Stomach smooth muscle (tissue), 2 donors: Measurements from ENCODE around the gene LTBP1.

ENCODE experiments used
- H3K27ac ChIP-seq: one replicate; pipeline ENCODE4 v1.7.0; 2013; ENCODE audit warnings: mild to moderate bottlenecking, low read length, inconsistent platforms
- H3K27me3 ChIP-seq, 2 donors: one replicate each; pipeline ENCODE4 v1.7.0; 2013; ENCODE audit warnings: low read length in 2 of 2; ENCODE audit not compliant: insufficient read depth in 2 of 2, control insufficient read depth in 1 of 2
- H3K36me3 ChIP-seq, 2 donors: one replicate each; pipeline ENCODE4 v1.7.0; 2013; ENCODE audit warnings: low read length in 2 of 2; ENCODE audit not compliant: control insufficient read depth in 2 of 2, insufficient read depth in 2 of 2
- H3K4me1 ChIP-seq: one replicate; pipeline ENCODE4 v1.7.0; 2013; ENCODE audit warnings: low read length; ENCODE audit not compliant: control insufficient read depth, insufficient read depth
- H3K4me3 ChIP-seq, 2 donors: one replicate each; pipeline ENCODE4 v1.7.0; 2013; ENCODE audit warnings: low read length in 2 of 2
- H3K9ac ChIP-seq, 2 donors: one replicate each; pipeline ENCODE4 v1.7.0; 2013; ENCODE audit warnings: low read length in 2 of 2, mild to moderate bottlenecking in 1 of 2
- H3K9me3 ChIP-seq, 2 donors: one replicate each; pipeline ENCODE4 v1.7.0; 2013; ENCODE audit warnings: low read length in 2 of 2; ENCODE audit not compliant: control insufficient read depth in 2 of 2
- donor health status: healthy.
- donor health status: Pancreatic carcinoma.

The LTBP1 gene

GRCh38 chr2:33195891-33196290, 249.1 kb downstream of the LTBP1 start:
- Histone ChIP-seq H3K36me3 (peaks cover 0 to 9% of the 10 kb centered on the region in 2 donors), H3K4me1 (no peaks in the 10 kb centered on the region), H3K9me3 (no peaks in the 10 kb centered on the region), H3K9ac (no peak overlapping the region), H3K27me3 (no peaks in the 10 kb centered on the region), H3K4me3 (no peak overlapping the region), H3K27ac (no peak overlapping the region)

- Histone ChIP-seq H3K27ac (no peak overlapping the region), H3K4me1 (peaks cover 1% of the 10 kb centered on the region), H3K4me3 (no peak overlapping the region), H3K9ac (no peak overlapping the region), H3K9me3 (no peaks in the 10 kb centered on the region), H3K27me3 (no peaks in the 10 kb centered on the region), H3K36me3 (peaks cover 0 to 9% of the 10 kb centered on the region in 2 donors)
Measured at GRCh38 chr2:33196700-33197099, 249.9 kb downstream of the LTBP1 start.

GRCh38 chr2:33197198-33197938, 250.6 kb downstream of the LTBP1 start:
- H3K4me1 ChIP-seq: peaks cover 7% of the 10 kb centered on the region
- no peaks in the 10 kb centered on the region for H3K9me3 ChIP-seq
- H3K9ac ChIP-seq: no peak overlapping the region
- no peak overlapping the region for H3K4me3 ChIP-seq
- no peak overlapping the region for H3K27ac ChIP-seq
- H3K27me3 ChIP-seq: no peaks in the 10 kb centered on the region
- peaks cover 0 to 9% of the 10 kb centered on the region in 2 donors for H3K36me3 ChIP-seq

GRCh38 chr2:33202641-33203522, 256.1 kb downstream of the LTBP1 start:
- Histone ChIP-seq H3K4me1 (peaks cover 18% of the 10 kb centered on the region), H3K27ac (peak overlapping the region; percentile 24), H3K9ac (no peak overlapping the region), H3K36me3 (no peaks in the 10 kb centered on the region), H3K4me3 (no peak overlapping the region), H3K9me3 (no peaks in the 10 kb centered on the region), H3K27me3 (no peaks in the 10 kb centered on the region)

GRCh38 chr2:33204945-33205344, 258.2 kb downstream of the LTBP1 start:
- H3K27ac ChIP-seq: no peak overlapping the region
- H3K4me3 ChIP-seq: no peak overlapping the region
- H3K9ac ChIP-seq: no peak overlapping the region
- peaks cover 18% of the 10 kb centered on the region for H3K4me1 ChIP-seq
- no peaks in the 10 kb centered on the region for H3K9me3 ChIP-seq
- no peaks in the 10 kb centered on the region for H3K27me3 ChIP-seq
- H3K36me3 ChIP-seq: no peaks in the 10 kb centered on the region

GRCh38 chr2:33205693-33206434, 259.1 kb downstream of the LTBP1 start:
- Histone ChIP-seq H3K27ac (peak overlapping the region; percentile 11), H3K9me3 (no peaks in the 10 kb centered on the region), H3K4me3 (no peak overlapping the region), H3K4me1 (peaks cover 23% of the 10 kb centered on the region), H3K27me3 (no peaks in the 10 kb centered on the region), H3K9ac (no peak overlapping the region), H3K36me3 (no peaks in the 10 kb centered on the region)

GRCh38 chr2:33207151-33207740, 260.5 kb downstream of the LTBP1 start:
- no peaks in the 10 kb centered on the region for H3K36me3 ChIP-seq
- no peak overlapping the region for H3K4me3 ChIP-seq
- no peak overlapping the region for H3K27ac ChIP-seq
- H3K9ac ChIP-seq: no peak overlapping the region
- no peaks in the 10 kb centered on the region for H3K27me3 ChIP-seq
- peaks cover 22% of the 10 kb centered on the region for H3K4me1 ChIP-seq
- no peaks in the 10 kb centered on the region for H3K9me3 ChIP-seq

GRCh38 chr2:33208400-33208799, 261.6 kb downstream of the LTBP1 start:
- Histone ChIP-seq H3K36me3 (no peaks in the 10 kb centered on the region), H3K27me3 (no peaks in the 10 kb centered on the region), H3K27ac (peak overlapping the region; percentile 26), H3K9ac (no peak overlapping the region), H3K4me1 (peaks cover 24% of the 10 kb centered on the region), H3K9me3 (no peaks in the 10 kb centered on the region), H3K4me3 (no peak overlapping the region)

- H3K9me3 ChIP-seq: no peaks in the 10 kb centered on the region
- no peaks in the 10 kb centered on the region for H3K36me3 ChIP-seq
- peak overlapping the region; percentile 11 for H3K27ac ChIP-seq
- H3K9ac ChIP-seq: no peak overlapping the region
- H3K27me3 ChIP-seq: no peaks in the 10 kb centered on the region
- H3K4me3 ChIP-seq: no peak overlapping the region
- H3K4me1 ChIP-seq: peaks cover 40% of the 10 kb centered on the region
Measured at GRCh38 chr2:33209976-33210375, 263.2 kb downstream of the LTBP1 start.

- Histone ChIP-seq H3K27ac (peak overlapping the region; percentile 11), H3K36me3 (no peaks in the 10 kb centered on the region), H3K4me3 (peak overlapping the region in 1 of 2 donors; percentile 23), H3K27me3 (no peaks in the 10 kb centered on the region), H3K4me1 (peaks cover 41% of the 10 kb centered on the region), H3K9ac (no peak overlapping the region), H3K9me3 (no peaks in the 10 kb centered on the region)
Measured at GRCh38 chr2:33210626-33211025, 263.9 kb downstream of the LTBP1 start.
